ENCODE data around the gene SPATA3. TPM values are rescaled to one million over a fixed set of nuclear protein-coding genes. Genes with fewer than 3 reads are reported as not detected.
"Not testable (repeated sequence)": the region's sequence is repeated elsewhere in the genome, so short reads cannot be mapped to it uniquely, and the experiment has no call there.

SPATA3 gene
- total RNA-seq, 1 experiment from 2014 or later, result not detected

GRCh38 chr2:231025059-231025458 lies 29.1 kb downstream of the SPATA3 start:
- DNase-seq (ENCODE audit: low read depth), result not testable (repeated sequence)

DNA sequence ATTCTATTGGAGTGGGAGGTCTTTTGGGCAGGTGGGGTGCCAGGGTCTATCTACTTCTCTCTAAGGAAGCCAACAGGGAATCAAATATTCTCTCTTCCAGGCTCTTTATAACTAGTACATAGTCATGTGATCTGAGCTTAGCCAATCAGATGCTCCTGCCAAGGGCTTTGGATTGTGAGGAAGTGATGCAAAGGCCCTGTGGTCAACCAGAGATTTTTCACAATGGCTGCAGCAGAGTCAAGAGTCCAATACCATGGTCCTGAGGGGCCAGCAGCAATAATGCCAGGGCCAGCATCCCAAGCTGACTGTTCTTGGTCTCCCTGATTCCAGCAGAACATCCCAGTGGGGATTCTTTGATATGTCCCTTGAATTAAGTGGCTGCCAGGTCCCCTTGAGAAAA lies 33.0 kb downstream of the SPATA3 start:
- no peak for DNase-seq (ENCODE audit: low read depth)

DNA sequence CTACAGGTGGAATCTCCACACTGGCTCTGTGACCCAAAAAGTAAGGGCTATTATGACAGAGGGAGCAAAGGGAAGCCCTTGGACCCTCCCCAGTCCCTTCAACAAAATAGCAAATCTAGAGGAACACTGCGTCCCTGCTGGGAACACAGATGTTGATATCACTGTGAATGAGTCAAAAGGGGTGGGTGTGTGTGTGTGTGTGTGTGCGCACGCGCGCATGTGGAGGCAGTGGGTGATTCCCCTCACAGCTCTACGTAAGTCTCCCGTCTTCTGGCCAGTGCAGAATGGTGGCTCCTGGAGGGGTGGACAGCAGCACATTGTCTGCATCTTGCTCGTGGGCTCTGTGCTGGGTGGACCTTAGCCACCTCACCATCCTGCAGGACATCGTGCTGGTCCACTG lies 33.6 kb downstream of the SPATA3 start:
- DNase-seq (ENCODE audit: low read depth), result no peak

GRCh38 chr2:231030725-231031124 lies 34.8 kb downstream of the SPATA3 start:
- no peak for DNase-seq (ENCODE audit: low read depth)

DNA sequence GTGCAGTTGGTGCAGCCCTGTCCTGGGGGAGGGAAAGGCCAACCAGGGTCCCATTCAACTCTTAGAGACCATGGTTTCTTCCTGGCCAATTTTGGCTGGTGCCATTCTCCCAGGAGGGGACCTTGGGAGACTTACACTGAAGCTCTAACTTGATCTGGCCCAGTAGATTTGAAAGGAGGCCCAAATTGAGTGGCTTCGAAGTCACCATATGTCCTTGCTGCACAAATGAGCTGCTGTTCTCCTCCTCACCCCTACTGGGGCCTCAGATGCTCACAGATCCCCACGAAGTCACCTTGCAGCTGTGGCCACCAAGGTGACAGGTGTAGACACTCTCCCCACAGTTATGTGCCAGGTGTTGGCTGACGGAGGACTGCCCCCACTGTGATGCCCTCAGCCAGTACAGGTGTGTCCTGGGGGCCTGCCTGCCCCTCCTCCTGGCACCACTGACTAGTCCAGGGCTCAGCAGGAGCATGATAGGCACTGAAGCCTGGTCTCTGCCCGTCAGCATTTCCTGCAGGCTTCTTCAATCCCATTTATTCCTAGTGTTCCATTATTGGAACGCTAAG lies 36.7 kb downstream of the SPATA3 start:
- no peak for DNase-seq (ENCODE audit: low read depth)

DNA sequence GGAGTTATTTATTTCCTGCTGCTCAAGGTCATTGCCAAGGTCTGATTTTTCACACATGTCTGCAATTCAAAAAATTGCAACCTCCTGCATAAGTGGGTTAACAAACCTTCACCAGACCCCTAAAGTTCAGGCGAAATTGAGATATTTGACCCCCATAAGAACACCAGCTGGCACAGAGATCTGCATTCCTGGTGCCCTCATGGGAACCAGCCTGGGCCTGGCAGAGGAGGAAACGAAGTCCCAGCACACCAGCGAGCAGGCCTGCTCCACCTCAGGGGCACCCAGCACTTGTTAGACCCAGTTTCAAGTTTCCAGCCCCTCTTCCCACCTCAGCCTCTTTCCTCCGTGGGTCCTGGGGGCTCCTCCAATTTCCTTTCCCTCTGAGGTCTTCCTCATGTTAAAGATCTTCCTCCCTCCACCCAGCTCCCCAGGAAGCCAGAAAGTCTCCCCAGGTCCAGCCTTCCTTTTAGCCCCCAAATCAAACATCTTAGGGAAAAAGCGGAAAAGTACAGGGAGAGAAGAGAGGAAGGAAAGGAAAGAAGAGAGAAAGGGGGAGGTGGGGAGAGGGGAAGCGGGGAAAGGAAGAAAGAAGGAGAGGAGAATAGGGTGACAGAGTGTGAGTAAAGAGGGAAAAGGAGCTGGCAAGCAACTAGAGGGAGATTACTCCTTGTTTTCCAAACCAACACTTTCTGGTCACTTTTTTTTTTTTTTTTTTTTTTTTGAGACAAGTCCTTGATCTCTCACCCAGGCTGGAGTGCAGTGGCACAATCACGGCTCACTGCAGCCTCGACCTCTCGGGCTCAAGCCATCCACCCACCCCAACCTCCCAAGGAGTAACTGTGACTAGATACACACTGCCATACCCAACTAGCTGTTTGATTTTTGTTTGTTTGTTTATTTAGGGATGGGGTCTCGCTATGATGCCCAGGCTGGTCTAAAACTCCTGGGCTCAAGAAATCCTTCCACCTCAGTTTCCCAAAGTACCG lies 37.5 kb downstream of the SPATA3 start:
- DNase-seq (ENCODE audit: low read depth), result no peak

DNA sequence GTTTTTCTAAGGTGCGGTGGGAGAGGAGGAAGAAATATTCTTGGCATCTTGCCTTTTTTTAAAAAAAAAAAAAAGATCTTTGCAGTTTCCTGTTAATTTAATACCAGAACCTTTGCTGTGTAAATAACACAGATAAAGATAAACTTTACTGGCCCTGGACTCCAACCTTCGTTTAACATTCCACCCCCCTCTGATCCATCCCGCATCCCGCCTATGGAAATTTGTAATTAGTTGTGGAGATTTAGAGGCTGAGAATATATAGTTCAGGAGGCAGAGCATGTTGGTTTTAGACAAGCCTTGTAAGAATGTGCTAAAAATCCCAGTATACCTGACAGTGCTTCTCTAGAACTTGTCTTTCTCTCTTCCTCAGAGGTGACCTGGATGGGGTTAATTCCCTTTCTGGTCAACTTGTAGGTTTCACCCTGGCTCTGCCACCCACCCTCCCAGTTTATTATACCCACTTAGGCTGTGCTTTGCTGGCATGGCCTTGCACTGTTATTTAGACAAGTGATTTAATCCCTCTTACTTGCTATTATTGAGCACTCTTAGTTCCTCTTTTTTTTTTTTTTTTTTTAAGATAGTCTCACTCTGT lies 38.5 kb downstream of the SPATA3 start:
- DNase-seq (ENCODE audit: low read depth), result no peak

GRCh38 chr2:231036131-231036530 lies 40.2 kb downstream of the SPATA3 start:
- no peak for DNase-seq (ENCODE audit: low read depth)

- no peak for DNase-seq (ENCODE audit: low read depth)
Measured at GRCh38 chr2:231036578-231037106, 40.7 kb downstream of the SPATA3 start.

DNA sequence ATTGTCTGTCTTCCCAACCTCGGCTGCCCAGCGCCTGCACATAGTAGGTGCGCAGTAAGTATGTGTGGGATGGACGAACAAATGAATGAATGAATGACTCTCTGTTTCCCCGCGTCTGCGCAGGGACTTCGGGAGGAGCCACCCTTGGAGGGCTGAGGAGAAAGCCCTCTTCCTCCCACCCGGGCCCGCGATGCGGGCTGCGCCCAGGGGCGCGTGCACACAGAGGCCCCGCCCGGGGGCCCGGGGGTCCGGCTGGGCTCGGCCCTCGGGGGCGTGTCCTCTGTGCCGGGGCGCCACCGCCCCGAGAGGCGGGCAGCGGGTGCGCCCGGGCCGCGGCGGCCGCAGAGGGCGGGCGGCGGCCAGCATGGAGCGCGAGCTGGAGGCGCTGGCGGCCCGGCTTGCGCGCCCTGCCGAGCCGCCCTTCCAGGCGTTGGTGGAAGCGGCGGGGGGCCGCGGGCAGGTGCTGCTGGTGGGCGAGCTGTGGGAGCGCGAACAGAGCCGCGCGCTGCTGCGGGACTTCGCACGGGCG lies 41.3 kb downstream of the SPATA3 start, which contains the start of gene C2orf72:
C2orf72 (plus strand) TSS at position 322 of the 529 bp plus-strand sequence; CDS start at position 365, 43 bp downstream.
- no peak for DNase-seq (ENCODE audit: low read depth)

- no peak for DNase-seq (ENCODE audit: low read depth)
Measured at GRCh38 chr2:231037731-231038482, 42.0 kb downstream of the SPATA3 start.

GRCh38 chr2:231038483-231039293 lies 42.8 kb downstream of the SPATA3 start:
- DNase-seq (ENCODE audit: low read depth), result no peak

DNA sequence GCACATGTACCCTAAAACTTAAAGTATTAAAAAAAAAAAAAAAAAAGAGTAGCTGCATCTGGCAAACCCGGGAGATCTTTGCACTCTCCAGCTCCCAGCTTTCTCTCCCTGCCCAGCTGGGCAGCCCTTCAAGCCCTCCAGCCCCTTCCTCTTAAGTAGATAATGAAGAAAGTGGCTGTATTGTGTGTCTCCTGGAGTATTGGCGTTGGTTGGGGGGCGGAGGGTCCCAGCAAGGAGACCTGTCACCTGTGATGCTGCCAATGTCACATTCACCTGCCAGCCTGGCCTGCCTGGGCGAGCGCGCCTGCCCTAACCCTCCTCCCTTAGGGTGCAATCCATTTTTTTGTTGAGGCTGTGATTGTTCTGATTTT lies 43.4 kb downstream of the SPATA3 start:
- no peak for DNase-seq (ENCODE audit: low read depth)

DNA sequence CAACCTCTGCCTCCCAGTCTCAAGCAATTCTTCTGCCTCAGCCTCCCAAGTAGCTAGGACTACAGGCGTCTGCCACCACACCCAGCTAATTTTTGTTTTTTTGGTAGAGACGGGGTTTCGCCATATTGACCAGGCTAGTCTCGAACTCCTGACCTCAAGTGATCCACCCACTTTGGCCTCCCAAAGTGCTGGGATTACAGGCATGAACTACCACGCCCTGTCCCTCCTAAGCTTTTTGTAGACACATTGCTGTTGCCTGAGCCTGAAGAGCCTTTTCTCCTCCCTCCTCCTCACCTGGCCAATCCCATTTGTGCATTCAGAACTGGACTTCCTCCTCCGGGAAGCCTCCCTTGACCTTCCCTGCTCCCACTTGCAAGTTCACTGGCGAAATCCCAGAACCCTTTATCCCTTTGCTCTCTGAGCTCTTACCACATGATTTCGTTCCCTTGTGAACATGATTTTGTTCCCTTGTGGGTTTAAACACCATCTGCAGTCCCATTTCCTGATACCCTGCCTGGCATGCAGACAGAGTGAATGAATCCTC lies 44.0 kb downstream of the SPATA3 start:
- DNase-seq (ENCODE audit: low read depth), result no peak

GRCh38 chr2:231041061-231041689 lies 45.3 kb downstream of the SPATA3 start:
- DNase-seq (ENCODE audit: low read depth), result no peak

DNA sequence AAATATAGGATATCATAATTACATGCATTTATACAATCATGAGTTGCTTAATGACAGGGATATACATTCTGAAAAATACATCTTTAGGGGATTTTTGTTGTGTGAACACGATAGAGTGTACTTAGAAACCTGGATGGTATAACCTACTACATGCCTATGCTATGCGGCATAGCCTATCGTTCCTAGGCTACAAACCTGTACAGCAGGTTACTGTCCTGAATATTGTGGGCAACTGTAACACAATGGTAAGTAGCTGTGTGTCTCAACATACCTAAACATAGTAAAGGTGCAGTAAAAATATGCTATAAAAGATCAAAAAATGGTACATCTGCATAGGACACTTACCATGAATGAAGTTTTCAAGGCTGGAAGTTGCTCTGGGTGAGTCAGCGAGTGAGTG lies 47.9 kb downstream of the SPATA3 start:
- DNase-seq (ENCODE audit: low read depth), result no peak

DNA sequence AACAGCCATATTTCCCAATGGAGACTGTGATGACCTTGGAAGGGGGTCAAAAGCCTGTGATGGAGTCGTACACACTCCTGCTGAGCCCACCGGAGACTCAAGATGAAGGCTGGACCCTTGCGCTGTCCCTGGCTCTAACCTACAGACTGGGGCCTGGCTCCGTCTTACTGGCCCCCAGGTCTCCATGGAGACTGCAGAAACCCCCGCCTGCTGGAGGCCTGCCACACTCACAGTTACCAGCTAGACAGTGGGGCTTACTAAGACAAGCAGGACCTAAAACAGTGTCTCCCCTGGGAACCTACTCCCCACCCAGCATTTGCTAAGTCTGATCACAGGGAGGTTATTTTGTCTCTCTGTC lies 51.0 kb downstream of the SPATA3 start:
- no peak for DNase-seq (ENCODE audit: low read depth)

GRCh38 chr2:231047274-231047922 lies 51.5 kb downstream of the SPATA3 start:
- no peak for DNase-seq (ENCODE audit: low read depth)

All from LHCN-M2 (cell line).